Effector CD4-positive, alpha-beta T cell (primary cell): ENCODE data around the gene BTNL9.
"Not testable (repeated sequence)": the region's sequence is repeated elsewhere in the genome, so short reads cannot be mapped to it uniquely, and the experiment has no call there.

ENCODE experiments used
- DNase-seq: peaks from one replicate; pipeline ENCODE4 v3.0.0-alpha.2; 2020

The BTNL9 gene

DNA sequence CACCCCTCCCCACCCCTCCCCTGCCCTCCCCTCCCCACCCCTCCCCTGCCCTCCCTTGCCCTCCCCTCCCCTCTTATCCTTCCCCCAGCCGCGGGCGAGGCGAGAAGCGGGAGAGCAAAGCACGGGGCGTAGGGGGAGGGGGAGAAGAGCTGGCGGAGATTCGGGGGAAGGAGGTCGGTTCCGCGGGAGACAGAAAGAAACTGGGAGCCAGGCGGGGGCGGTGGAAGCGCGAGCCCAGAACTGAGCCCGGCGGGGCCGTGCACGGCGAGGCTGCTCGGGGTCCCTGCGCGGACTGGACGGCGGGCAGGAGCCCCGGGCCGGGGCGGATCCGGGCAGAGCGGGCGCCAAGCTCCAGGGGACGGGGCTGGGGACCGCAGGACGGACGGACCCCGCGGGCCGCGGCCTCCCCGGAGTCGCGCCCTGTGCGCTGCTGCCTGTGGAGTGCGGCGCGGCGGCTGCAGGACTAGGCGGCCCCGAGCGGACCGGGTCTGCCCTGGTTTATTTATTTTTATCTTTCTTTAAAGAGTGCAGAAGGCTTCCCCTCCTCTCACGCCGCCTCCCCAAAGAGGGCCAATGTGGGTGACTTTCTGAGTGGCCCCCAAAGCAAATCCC lies 61.1 kb downstream of the BTNL9 start:
- DNase-seq, result not testable (repeated sequence)

DNA sequence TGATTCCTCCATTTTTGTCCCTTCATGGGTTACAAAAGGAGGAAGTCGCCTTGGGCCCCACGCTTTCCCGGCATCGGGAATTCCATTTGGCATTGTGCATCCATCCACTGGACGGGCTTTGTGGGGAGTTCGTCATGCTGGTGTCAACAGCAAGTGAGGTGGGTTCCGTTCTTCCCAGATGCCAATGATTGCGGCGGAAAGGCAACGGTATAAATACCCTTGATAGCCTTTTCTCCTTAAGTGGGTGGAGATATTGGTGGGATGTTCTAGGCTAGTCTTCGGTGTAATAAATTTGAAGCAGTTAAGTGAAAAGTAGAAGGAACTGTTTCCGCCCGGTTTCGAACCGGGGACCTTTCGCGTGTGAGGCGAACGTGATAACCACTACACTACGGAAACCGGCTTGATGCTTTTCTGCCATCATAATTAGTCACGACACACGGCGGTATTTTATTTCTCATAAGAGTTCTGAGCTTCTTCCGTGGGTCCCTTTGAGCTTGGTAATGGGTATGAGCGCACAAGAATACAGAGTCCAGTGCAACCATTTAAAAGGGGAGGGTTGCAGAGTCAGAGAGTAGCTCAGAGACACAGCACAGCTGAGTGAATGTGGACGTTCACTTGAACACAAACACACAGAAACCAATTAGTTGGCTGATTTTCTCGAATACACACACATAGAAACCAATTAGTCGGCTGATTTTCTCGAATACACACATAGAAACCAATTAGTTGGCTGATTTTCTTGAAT lies 62.0 kb downstream of the BTNL9 start:
- not testable (repeated sequence) for DNase-seq

DNA sequence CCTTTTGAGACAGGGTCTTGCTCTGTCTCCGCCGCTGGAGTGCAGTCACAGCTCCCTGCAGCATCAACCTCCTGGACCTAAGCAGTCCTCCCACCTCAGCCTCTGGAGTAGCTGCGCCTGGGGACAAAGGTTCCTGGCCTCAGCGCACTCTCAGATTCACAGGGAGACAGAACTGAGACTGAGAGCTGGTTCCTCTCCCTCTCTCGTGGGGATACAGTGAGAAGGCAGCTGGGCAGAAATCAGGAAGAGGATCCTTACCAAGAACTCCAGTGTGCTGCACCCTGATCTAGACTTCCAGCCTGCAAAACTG lies 64.1 kb downstream of the BTNL9 start:
- DNase-seq, result not testable (repeated sequence)

DNA sequence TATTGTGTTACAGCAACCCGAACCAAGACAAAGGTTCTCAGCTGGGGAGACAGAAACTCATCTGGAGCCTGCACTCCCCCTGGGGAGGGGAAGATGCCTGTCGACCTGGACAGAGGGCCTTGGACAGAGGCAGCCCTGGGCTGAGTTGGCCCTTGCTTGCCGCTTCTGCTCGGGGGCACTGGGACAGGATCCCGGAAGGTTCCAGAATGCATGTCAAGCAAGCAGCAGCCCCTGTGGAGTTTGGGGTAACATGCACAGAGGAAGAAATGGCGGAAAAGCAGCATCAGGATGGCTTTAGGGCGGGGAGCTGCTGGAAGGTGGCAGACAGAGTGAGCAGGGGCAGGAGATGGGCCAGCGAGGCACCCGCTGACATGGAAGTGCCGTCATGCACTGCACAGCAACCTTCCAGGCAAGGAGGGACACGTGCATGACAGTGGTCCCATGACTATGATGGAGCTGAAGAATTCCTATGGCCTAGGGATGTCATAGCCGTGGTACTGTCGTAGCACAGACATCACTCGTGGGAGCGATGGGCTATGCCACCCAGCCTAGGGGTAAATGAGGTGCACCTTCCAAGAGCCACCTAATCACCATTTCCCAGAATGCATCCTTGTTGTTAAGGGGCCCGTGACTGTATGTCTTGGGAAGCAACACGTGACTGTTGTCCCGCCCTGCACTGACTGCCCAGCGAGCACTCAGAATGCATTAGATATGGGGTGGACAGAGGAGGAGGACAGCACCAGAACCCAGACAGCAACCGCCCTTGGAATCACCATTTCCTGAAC lies 64.7 kb downstream of the BTNL9 start:
- DNase-seq, result not testable (repeated sequence)

DNA sequence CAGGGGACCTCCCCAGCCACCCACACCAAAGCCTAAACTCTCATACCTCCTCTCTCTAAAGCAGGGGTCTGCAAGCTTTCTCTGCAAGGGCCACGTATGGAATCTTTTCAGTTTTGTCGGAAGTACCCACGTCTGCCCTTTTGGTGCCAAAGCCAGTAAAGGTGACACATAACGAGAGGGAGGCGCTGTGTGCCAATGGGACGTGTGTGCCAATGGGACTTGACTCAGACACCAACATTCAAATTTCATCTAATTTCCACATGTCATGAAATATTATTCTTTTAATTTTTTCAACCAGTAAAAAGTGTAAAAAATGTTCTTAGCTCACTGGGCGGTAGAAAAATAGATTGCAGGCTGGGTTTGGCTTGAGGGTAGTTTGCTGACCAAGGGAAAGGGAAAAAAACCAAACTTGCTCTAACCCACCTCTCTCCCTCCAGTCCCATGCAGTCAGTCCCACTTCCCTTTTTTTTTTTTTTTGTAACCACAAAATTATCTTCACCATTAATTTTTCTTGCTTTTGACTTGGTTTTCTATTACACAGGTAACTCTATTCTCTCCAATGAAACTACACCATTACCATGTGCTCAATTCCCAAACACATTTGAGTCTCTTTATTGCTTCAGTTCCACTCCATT lies 65.4 kb downstream of the BTNL9 start:
- no peak for DNase-seq

DNA sequence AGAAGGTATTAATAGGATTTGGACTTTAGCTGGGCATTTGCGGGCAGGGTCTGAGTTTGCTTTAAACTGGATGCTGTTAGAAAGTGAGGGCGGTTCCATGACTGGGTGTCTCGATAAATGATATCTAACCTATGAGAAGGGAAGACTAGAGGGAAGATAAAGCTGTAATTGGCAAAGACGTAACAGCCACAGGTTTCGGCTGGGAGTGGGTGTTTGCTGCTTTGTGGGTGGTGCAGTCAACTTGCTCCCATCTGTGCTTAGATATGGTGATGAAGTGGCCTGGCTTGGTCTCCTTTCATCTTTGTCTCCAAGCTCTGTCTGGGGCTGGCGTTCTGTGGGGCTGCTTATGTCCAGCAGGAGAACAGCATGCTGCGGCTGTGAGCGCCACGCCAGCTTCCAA lies 67.6 kb downstream of the BTNL9 start:
- DNase-seq, result no peak

DNA sequence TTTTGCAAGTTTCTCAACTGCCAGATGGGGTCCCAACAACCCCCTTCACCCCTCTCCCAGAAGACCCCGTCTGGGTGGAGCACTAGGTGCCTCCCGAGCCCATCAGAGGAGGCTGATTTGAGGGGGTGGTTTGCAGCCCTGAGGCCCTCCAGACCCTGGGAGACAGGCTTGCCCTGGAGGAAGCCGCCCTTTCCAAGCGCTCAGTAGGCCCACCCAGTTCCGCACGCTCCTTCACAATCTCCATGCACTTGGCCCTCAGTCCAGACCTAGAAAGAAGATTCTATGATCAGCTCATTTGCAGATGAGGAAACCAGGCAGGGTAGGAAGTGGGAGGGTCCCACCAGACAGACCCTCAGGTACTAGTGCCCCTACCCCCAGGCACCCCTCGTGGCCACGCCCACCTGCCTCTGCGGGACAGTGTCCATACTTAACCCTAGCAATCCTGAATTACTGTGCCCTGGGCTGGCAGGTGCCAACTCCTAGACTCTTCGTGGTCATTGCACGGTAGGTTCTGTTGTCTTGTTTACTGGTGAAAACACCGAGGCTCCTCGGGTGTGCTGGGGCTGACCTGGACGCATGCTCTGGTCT lies 68.6 kb downstream of the BTNL9 start:
- DNase-seq, result no peak

DNA sequence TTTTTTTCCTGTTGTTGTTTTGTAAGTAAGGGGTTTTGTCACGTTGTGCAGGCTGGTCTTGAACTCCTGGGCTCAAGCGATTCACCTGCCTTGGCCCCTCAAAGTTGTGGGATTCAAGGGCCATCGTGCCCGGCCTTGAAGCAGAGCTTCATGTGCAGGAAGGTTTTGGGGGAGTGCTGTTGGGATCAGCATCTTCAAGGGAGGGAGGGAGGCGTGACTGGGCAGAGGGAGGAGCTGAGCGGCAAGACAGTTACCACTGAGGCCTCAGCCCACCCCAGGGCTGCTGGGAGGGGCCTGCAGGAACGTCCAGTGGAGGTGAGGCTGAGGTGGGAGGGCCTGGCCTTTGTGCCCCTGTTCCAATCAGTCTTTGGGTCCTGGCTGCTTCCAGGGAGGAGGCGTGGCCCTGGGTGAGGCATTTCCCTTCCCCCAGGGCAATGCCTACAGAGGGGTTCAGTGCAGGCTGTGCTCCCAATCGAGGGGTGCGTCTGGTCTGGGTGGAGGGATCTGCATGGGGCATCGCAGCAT lies 69.5 kb downstream of the BTNL9 start:
- no peak for DNase-seq

DNA sequence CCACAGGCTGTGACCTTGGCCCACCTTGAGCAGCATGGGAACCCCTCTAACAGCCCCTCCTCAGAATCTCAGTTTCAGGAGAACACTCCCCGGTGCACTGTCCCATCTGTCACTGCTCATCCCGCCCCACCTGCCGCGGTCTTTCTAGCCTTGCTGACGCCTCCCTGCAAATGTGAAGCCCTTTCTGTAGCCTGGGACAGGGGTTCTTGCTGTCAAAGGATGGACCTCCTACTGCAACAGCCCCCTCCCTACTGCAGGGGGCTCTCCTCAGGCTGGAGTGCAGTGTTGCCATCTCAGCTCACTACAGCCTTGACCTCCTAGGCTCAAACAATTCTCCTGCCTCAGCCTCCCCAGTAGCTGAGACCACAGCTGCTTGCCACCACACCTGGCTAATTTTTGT lies 70.9 kb downstream of the BTNL9 start:
- DNase-seq, result no peak
